Esophagus muscularis mucosa (tissue), 4 donors: ENCODE results near the gene NEFH. TPM values are rescaled to one million over a fixed set of nuclear protein-coding genes. Genes with fewer than 3 reads are reported as not detected.

Experiments used
- DNase-seq: peaks from one replicate; pipeline ENCODE4 v3.0.0-alpha.2; 2017; ENCODE audit errors: extremely low spot score
- H3K27ac ChIP-seq, 4 donors: fragments of 200-600 bp; sonication (generic); replicated peaks in 1 of 4; 1 replicate in 3 of 4; 2 replicates in 1 of 4; pipeline ENCODE4 v1.5.1; 2016 to 2019; ENCODE audit warnings: mild to moderate bottlenecking in 1 of 4
- H3K27me3 ChIP-seq, 4 donors: fragments of 200-600 bp; sonication (generic); one replicate each; pipeline versions ENCODE4 v1.5.1 to v1.6.0; 2016 to 2019
- H3K36me3 ChIP-seq, 4 donors: fragments of 200-600 bp; sonication (generic); one replicate each; pipeline ENCODE4 v1.5.1; 2016 to 2019
- H3K4me1 ChIP-seq, 4 donors: fragments of 200-600 bp; sonication (generic); one replicate each; pipeline ENCODE4 v1.5.1; 2016 to 2019
- H3K4me3 ChIP-seq, 4 donors: fragments of 200-600 bp; sonication (generic); 1 replicate in 2 of 4; 2 replicates in 2 of 4; pipeline ENCODE4 v1.5.1; 2016 to 2019; ENCODE audit warnings: mild to moderate bottlenecking in 4 of 4, moderate library complexity in 1 of 4
- H3K9me3 ChIP-seq, 4 donors: fragments of 200-600 bp; sonication (generic); 1 replicate in 3 of 4; 2 replicates in 1 of 4; pipeline ENCODE4 v1.5.1; 2016 to 2019
- CTCF ChIP-seq, 3 experiments: fragments of 200-600 bp in 2 of 3; fragments of 450-650 bp in 1 of 3; sonication (generic) in 2 of 3; IDR thresholded peaks; one replicate each; pipeline ENCODE4 v1.5.1; 2017 to 2019; ENCODE audit warnings: antibody characterized with exemption in 3 of 3, mild to moderate bottlenecking in 2 of 3, moderate library complexity in 1 of 3
- EP300 ChIP-seq: sonication (generic); formaldehyde crosslinking; IDR thresholded peaks from one replicate; pipeline ENCODE4 v1.6.1; 2017; ENCODE audit warnings: antibody characterized with exemption
- POLR2A ChIP-seq: fragments of 450-650 bp; IDR thresholded peaks from one replicate; pipeline ENCODE4 v1.6.1; 2017; ENCODE audit warnings: antibody characterized with exemption, moderate library complexity, mild to moderate bottlenecking, low read depth
- POLR2AphosphoS5 ChIP-seq, 2 donors: sonication (generic); formaldehyde crosslinking; IDR thresholded peaks; one replicate each; pipeline ENCODE4 v1.6.1; 2017; ENCODE audit warnings: antibody characterized with exemption in 2 of 2
- WGBS: methylation state at CpG from one replicate; pipeline ENCODE4 v1.1.5; 2018; 5-methylcytosine and 5-hydroxymethylcytosine counted together
- intact Hi-C: fragments of 100-400 bp; cut with DNase I; formaldehyde crosslinking; loops from one replicate; pipeline ENCODE4 v1.15.1; 2023
- total RNA-seq, 4 donors: library from RNA; depleted of rRNA; stranded (reverse); fragments of >200 nt; gene quantifications; one replicate each; pipeline versions ENCODE4 v1.1.0 to v1.2.1, GENCODE V29; 2016

NEFH gene
- total RNA-seq, 4 donors from 2014 or later: 1.2 to 2.7 (median 2.0) TPM

DNA sequence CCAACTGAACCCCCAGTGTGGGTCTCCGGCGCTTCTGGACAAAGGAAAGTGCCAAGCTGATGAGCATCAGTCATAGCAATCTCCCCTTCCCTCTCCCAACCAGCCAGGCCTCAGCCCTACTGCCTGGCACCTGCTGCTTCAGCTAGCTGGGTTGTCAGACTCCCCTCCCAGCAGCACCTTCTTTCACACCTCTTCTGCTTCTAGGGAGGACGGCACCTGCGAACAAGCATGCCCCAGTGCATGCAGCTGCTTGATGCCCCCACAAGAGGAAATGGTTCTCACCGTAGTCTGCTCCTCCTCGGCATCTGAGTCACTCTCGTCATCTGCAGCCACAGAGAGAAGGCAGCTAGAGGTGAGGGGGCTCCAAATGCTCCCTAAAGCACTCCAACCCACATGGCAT, 48.1 kb downstream of the NEFH start:
- TF ChIP-seq EP300 (no peak), POLR2A (no peak), CTCF (IDR thresholded peaks at IDR 0.05) (no peak), POLR2AphosphoS5 (IDR thresholded peaks at IDR 0.05) (no peak)
- Histone ChIP-seq H3K27me3 (no peaks in the 10 kb centered on the region), H3K9me3 (no peaks in the 10 kb centered on the region), H3K27ac (no peak overlapping the region), H3K36me3 (peaks cover 76 to 100% (median 96%) of the 10 kb centered on the region in 4 donors), H3K4me3 (no peak overlapping the region), H3K4me1 (no peaks in the 10 kb centered on the region)
- no peak for DNase-seq
- WGBS: 94% methylated on average over 7 of the region's 7 CpGs
- intact Hi-C loops: loop anchor here (10.0 kb wide), 1 partner anchor 133 kb away; no protein-coding TSS in a partner anchor

DNA sequence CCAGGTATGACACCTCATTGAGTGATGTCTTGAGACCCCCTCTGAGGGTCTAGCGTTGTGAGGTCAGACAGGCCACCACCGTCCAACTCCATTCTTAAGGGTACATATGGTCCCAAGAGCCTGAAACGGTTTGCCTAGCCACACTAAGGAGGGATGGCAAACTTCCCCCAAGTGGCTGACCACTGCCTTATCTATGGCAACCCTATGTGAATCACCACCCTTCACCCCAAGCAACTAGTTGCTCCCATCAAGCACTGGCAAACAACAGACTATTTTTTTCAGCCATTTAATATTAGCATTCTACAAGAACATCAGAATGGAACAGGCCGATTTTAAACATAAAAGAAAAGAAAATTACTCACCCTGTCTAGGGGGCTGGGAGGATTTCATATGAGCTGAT, 50.7 kb downstream of the NEFH start:
- Histone ChIP-seq H3K27me3 (no peaks in the 10 kb centered on the region), H3K4me1 (no peaks in the 10 kb centered on the region), H3K4me3 (no peak overlapping the region), H3K9me3 (no peaks in the 10 kb centered on the region), H3K27ac (no peak overlapping the region), H3K36me3 (peaks cover 89 to 100% (median 96%) of the 10 kb centered on the region in 4 donors)
- no peak for DNase-seq
- no peak for TF ChIP-seq POLR2A
- TF ChIP-seq POLR2AphosphoS5 (IDR thresholded peaks at IDR 0.05): no peak
- TF ChIP-seq EP300: no peak
- TF ChIP-seq CTCF (IDR thresholded peaks at IDR 0.05): no peak
- intact Hi-C loops: no loop called here
- 88% methylated on average over 4 of the region's 4 CpGs for WGBS

DNA sequence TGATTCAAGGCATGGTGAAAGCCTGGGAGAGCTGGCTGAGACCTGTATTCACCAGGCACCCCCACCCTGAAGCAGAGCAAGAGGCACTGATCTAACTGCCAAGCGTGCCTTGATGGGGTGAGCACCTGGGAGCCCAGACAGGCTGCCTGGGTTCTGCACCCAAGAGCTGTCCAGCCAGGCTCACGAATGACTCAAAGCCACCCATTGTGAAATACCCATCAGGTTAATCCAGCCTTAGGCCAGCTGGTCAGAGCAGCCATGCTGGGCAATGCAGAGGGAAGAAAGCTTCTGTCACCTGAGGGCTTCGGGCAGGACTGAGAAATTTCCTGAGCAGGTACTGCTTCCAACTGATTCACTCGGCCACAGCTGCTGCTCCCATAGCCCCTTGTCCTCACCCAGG, 51.4 kb downstream of the NEFH start:
- Histone ChIP-seq H3K4me1 (no peaks in the 10 kb centered on the region), H3K4me3 (no peak overlapping the region), H3K9me3 (no peaks in the 10 kb centered on the region), H3K27ac (no peak overlapping the region), H3K27me3 (no peaks in the 10 kb centered on the region), H3K36me3 (peaks cover 89 to 100% (median 96%) of the 10 kb centered on the region in 4 donors)
- DNase-seq: no peak
- intact Hi-C loops: no loop called here
- 89% methylated on average over 3 of the region's 4 CpGs for WGBS
- no peak for TF ChIP-seq POLR2A

DNA sequence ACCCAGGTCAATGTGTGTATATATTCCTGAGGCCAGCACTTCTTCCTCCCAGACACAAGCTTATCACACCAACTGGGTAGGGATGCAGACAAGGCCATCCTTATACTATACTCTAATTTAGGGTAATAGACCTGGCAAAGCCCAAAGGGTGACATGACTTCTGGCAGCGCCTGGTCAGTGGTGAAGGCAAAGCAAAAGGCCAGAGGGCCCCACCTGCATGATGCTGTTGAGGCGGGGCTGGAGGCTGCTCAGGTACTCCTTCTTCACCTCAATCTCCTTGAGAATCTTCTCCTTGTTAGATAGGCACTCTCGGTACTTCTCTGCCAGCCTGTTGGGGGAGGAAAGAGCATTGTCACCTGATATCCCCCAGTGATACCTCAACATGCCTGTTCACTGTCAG, 56.4 kb downstream of the NEFH start:
- intact Hi-C loops: no loop called here
- H3K4me1 ChIP-seq: no peaks in the 10 kb centered on the region
- DNase-seq: no peak

GRCh38 chr22:29539105-29539504, 59.1 kb downstream of the NEFH start:
- Histone ChIP-seq H3K9me3 (no peaks in the 10 kb centered on the region), H3K4me3 (no peak overlapping the region), H3K27me3 (no peaks in the 10 kb centered on the region), H3K4me1 (no peaks in the 10 kb centered on the region), H3K27ac (no peak overlapping the region), H3K36me3 (peaks cover 77 to 97% (median 95%) of the 10 kb centered on the region in 4 donors)
- no peak for TF ChIP-seq POLR2AphosphoS5 (IDR thresholded peaks at IDR 0.05)
- no peak for TF ChIP-seq CTCF (IDR thresholded peaks at IDR 0.05)
- no peak for TF ChIP-seq POLR2A
- TF ChIP-seq EP300: no peak
- 60% methylated on average over 3 of the region's 3 CpGs for WGBS
- no peak for DNase-seq
- intact Hi-C loops: no loop called here

More for the DNA sequence above, 56.4 kb downstream of the NEFH start:
- no peak for TF ChIP-seq EP300
- TF ChIP-seq POLR2A: no peak
- no peak for TF ChIP-seq CTCF (IDR thresholded peaks at IDR 0.05)
- no peak for TF ChIP-seq POLR2AphosphoS5 (IDR thresholded peaks at IDR 0.05)
- peaks cover 90 to 100% (median 96%) of the 10 kb centered on the region in 4 donors for H3K36me3 ChIP-seq
- H3K4me3 ChIP-seq: no peak overlapping the region
- no peaks in the 10 kb centered on the region for H3K9me3 ChIP-seq
- H3K27ac ChIP-seq: no peak overlapping the region
- no CpG with 5 or more reads among the region's 3 CpGs for WGBS
- H3K27me3 ChIP-seq: no peaks in the 10 kb centered on the region

Other genes starting within 250 kb of the NEFH start
- 10 to 100 TPM; 12.6 to 23.5 (median 20.7) TPM for gene RHBDD3, start 212.2 kb upstream of the NEFH start, total RNA-seq
- gene EWSR1, start 211.9 kb upstream of the NEFH start, total RNA-seq: 100 to 1,000 TPM; 183 to 203 (median 198) TPM
- gene GAS2L1, start 173.6 kb upstream of the NEFH start, total RNA-seq: 10 to 100 TPM; 25.8 to 63.9 (median 38.8) TPM
- 1 to 10 TPM in 1 of 4 donors, under 1 TPM in 2, not detected in 1; 0.50 to 1.6 (median 0.84) TPM for gene RASL10A, start 164.5 kb upstream of the NEFH start, total RNA-seq
- gene AP1B1, start 91.6 kb upstream of the NEFH start, total RNA-seq: 10 to 100 TPM; 55.6 to 72.2 (median 57.4) TPM
- not detected for gene RFPL1, start 41.6 kb upstream of the NEFH start, total RNA-seq
- gene THOC5, start 73.5 kb downstream of the NEFH start, total RNA-seq: 10 to 100 TPM; 38.6 to 56.1 (median 48.6) TPM
- gene NIPSNAP1, start 100.9 kb downstream of the NEFH start, total RNA-seq: 10 to 100 TPM in 2 of 4 donors, 1 to 10 TPM in 2; 5.6 to 17.7 (median 10.8) TPM
- gene NF2, start 123.4 kb downstream of the NEFH start, total RNA-seq: 10 to 100 TPM; 34.5 to 47.3 (median 42.0) TPM
- gene CABP7, start 239.8 kb downstream of the NEFH start, total RNA-seq: under 1 TPM; under 0.01 to 0.99 (median 0.54) TPM